Measurements from ENCODE around the gene ABCA4. TPM values are rescaled to one million over a fixed set of nuclear protein-coding genes. Genes with fewer than 3 reads are reported as not detected.

Gene ABCA4
- total RNA-seq, 1 donor from 2014 or later = 1.2 TPM

GRCh38 chr1:94079989-94080388 lies 41.0 kb downstream of the ABCA4 start:
- H3K79me2 ChIP-seq (ENCODE audit: low read depth) = no peaks in the 10 kb centered on the region
- DNase-seq (ENCODE audit: low spot score) = no peak
- H4K20me1 ChIP-seq (ENCODE audit: low read depth) = no peaks in the 10 kb centered on the region
- Mint-ChIP-seq H3K36me3 (no peaks in the 10 kb centered on the region), H3K27ac (peak overlapping the region; percentile 41), H3K9me3 (peaks cover 4% of the 10 kb centered on the region), H3K4me1 (peaks cover 25% of the 10 kb centered on the region), H3K27me3 (ENCODE audit: insufficient read depth, low read depth) (peaks cover 5% of the 10 kb centered on the region), H3K4me3 (no peak overlapping the region)
- no peak overlapping the region for H3K9ac ChIP-seq
- H3K4me1 ChIP-seq = peaks cover 54% of the 10 kb centered on the region
- H3K27me3 ChIP-seq = peaks cover 29% of the 10 kb centered on the region
- TF ChIP-seq EZH2phosphoT487 (IDR thresholded peaks at IDR 0.05) (no peak), CTCF (IDR thresholded peaks at IDR 0.05) (no peak), EZH2 (IDR thresholded peaks at IDR 0.05) (no peak)
- H2AFZ ChIP-seq (replicated peaks) = no peak overlapping the region
- H3K4me2 ChIP-seq = peak overlapping the region; percentile 78
- H3F3A ChIP-seq (ENCODE audit: low read depth) = peaks cover 37% of the 10 kb centered on the region
- peak overlapping the region; percentile 93 for H3K27ac ChIP-seq
- no peaks in the 10 kb centered on the region for H3K36me3 ChIP-seq
- no peak overlapping the region for H3K4me3 ChIP-seq
- H3K9me3 ChIP-seq (ENCODE audit: low read depth) = no peaks in the 10 kb centered on the region

GRCh38 chr1:94079080-94079940 lies 41.6 kb downstream of the ABCA4 start:
- Histone ChIP-seq H3F3A (ENCODE audit: low read depth) (peaks cover 37% of the 10 kb centered on the region), H3K4me2 (peak overlapping the region; percentile 78), H3K9me3 (ENCODE audit: low read depth) (no peaks in the 10 kb centered on the region), H3K36me3 (no peaks in the 10 kb centered on the region), H2AFZ (replicated peaks) (no peak overlapping the region), H3K27me3 (peaks cover 33% of the 10 kb centered on the region), H3K9ac (no peak overlapping the region), H3K79me2 (ENCODE audit: low read depth) (no peaks in the 10 kb centered on the region), H3K27ac (peak overlapping the region; percentile 93), H4K20me1 (ENCODE audit: low read depth) (no peaks in the 10 kb centered on the region), H3K4me3 (peak overlapping the region; percentile 28), H3K4me1 (peaks cover 54% of the 10 kb centered on the region)
- DNase-seq (ENCODE audit: low spot score) = peak; percentile 88
- TF ChIP-seq EZH2phosphoT487 (IDR thresholded peaks at IDR 0.05) (no peak), CTCF (IDR thresholded peaks at IDR 0.05) (no peak), EZH2 (IDR thresholded peaks at IDR 0.05) (no peak)
- Mint-ChIP-seq H3K36me3 (no peaks in the 10 kb centered on the region), H3K9me3 (peaks cover 5% of the 10 kb centered on the region), H3K4me1 (peaks cover 25% of the 10 kb centered on the region), H3K27me3 (ENCODE audit: insufficient read depth, low read depth) (peaks cover 7% of the 10 kb centered on the region), H3K27ac (peak overlapping the region; percentile 70), H3K4me3 (peak overlapping the region; percentile 9)

GRCh38 chr1:94072840-94073522 lies 48.0 kb downstream of the ABCA4 start:
- H3K4me3 Mint-ChIP-seq = no peak overlapping the region
- Histone ChIP-seq H3K36me3 (no peaks in the 10 kb centered on the region), H4K20me1 (ENCODE audit: low read depth) (no peaks in the 10 kb centered on the region), H3K27me3 (peaks cover 81% of the 10 kb centered on the region), H2AFZ (replicated peaks) (no peak overlapping the region), H3K9me3 (ENCODE audit: low read depth) (no peaks in the 10 kb centered on the region), H3K79me2 (ENCODE audit: low read depth) (no peaks in the 10 kb centered on the region), H3K4me1 (peaks cover 25% of the 10 kb centered on the region), H3F3A (ENCODE audit: low read depth) (peaks cover 18% of the 10 kb centered on the region), H3K27ac (no peak overlapping the region), H3K9ac (no peak overlapping the region), H3K4me2 (no peak overlapping the region), H3K4me3 (no peak overlapping the region)
- peaks cover 30% of the 10 kb centered on the region for H3K4me1 Mint-ChIP-seq
- DNase-seq (ENCODE audit: low spot score) = no peak
- H3K27me3 Mint-ChIP-seq (ENCODE audit: insufficient read depth, low read depth) = peaks cover 7% of the 10 kb centered on the region
- peaks cover 5% of the 10 kb centered on the region for H3K9me3 Mint-ChIP-seq
- peak overlapping the region; percentile 88 for H3K27ac Mint-ChIP-seq
- no peak for TF ChIP-seq CTCF (IDR thresholded peaks at IDR 0.05)
- TF ChIP-seq EZH2phosphoT487 (IDR thresholded peaks at IDR 0.05) = no peak
- no peak for TF ChIP-seq EZH2 (IDR thresholded peaks at IDR 0.05)
- no peaks in the 10 kb centered on the region for H3K36me3 Mint-ChIP-seq

Data from neural progenitor cell (in vitro differentiated cells).